ENCODE results near the gene CFAP54. TPM values are rescaled to one million over a fixed set of nuclear protein-coding genes. Genes with fewer than 3 reads are reported as not detected.
A peak's percentile ranks its signal among the peaks of the same experiment; 100 is the strongest.

The CFAP54 gene
- total and polyA plus RNA-seq, 2 of the 4 experiments (the other 2 are of a cell fraction), result 0.18 to 0.41 TPM

GRCh38 chr12:96502477-96502876 lies 13.1 kb downstream of the CFAP54 start:
- dilution Hi-C loops (cut with HindIII; ENCODE audit: low sequenced_read_pairs, unreplicated experiment) (no loop called here), in situ Hi-C loops (cut with MboI; ENCODE audit: low sequenced_read_pairs) (no loop called here), intact Hi-C loops (cut with micrococcal nuclease) (no loop called here)
- ChIA-PET POLR2A (ENCODE audit: unreplicated experiment) (no interaction called here), CTCF (interaction anchor here (1.1 to 1.3 kb wide), 2 partner anchors 14 to 79 kb away, joined by 3 to 4 read pairs; no protein-coding TSS in a partner anchor)
- H2BK120ac ChIP-seq (ENCODE audit: low read depth, low read length), result peak overlapping the region; percentile 3; the same call in 1 of the 2 replicates
- TF ChIP-seq POLR2A (IDR thresholded peaks at IDR 0.05; ENCODE audit: low read depth, low read length) (no peak), MAFK (IDR thresholded peaks at IDR 0.05; ENCODE audit: low read depth, low read length) (no peak), MXI1 (IDR thresholded peaks at IDR 0.05; ENCODE audit: borderline replicate concordance, low read depth, low read length) (no peak), USF2 (IDR thresholded peaks at IDR 0.05; ENCODE audit: low read depth, low read length) (no peak), RFX5 (IDR thresholded peaks at IDR 0.05; ENCODE audit: low read depth, low read length) (no peak), BHLHE40 (IDR thresholded peaks at IDR 0.05; ENCODE audit: low read depth, low read length) (no peak), CTCF (conservative IDR thresholded peaks at IDR 0.05; ENCODE audit: low read depth, low read length) (no peak), FOS (IDR thresholded peaks at IDR 0.05; ENCODE audit: low read depth, low read length) (no peak), CEBPB (IDR thresholded peaks at IDR 0.05; ENCODE audit: low read depth, low read length) (no peak), SMC3 (IDR thresholded peaks at IDR 0.05; ENCODE audit: low read depth, low read length) (no peak), CHD1 (IDR thresholded peaks at IDR 0.05; ENCODE audit: low read depth, low read length) (no peak), RCOR1 (IDR thresholded peaks at IDR 0.05; ENCODE audit: insufficient replicate concordance, low read length) (no peak), ELK1 (IDR thresholded peaks at IDR 0.05; ENCODE audit: borderline replicate concordance, low read depth, low read length) (no peak), MAZ (IDR thresholded peaks at IDR 0.05; ENCODE audit: borderline replicate concordance, low read depth, low read length) (no peak), RAD21 (IDR thresholded peaks at IDR 0.05; ENCODE audit: low read length) (no peak), NFE2L2 (IDR thresholded peaks at IDR 0.05; ENCODE audit: low read depth, low read length) (no peak)
- no peaks in the 10 kb centered on the region for H3K9me3 ChIP-seq (ENCODE audit: control insufficient read depth, insufficient read depth, low read length)
- H3K27ac ChIP-seq (ENCODE audit: insufficient read depth, low read length), result no peak overlapping the region
- H4K8ac ChIP-seq (ENCODE audit: low read depth in 2 of 2, low read length in 2 of 2), result no peak overlapping the region
- peak overlapping the region; percentile 68 for H4K91ac ChIP-seq (ENCODE audit: insufficient read depth, low read depth, low read length)
- H3K36me3 ChIP-seq (ENCODE audit: control insufficient read depth, insufficient read depth, low read length), result no peaks in the 10 kb centered on the region
- H3K4me1 ChIP-seq (ENCODE audit: control insufficient read depth, insufficient read depth, low read length), result peaks cover 8% of the 10 kb centered on the region
- peak overlapping the region; percentile 1; the same call in 1 of the 3 replicates for H2BK15ac ChIP-seq (ENCODE audit: low read depth, low read length)
- no peaks in the 10 kb centered on the region for H4K20me1 ChIP-seq (ENCODE audit: insufficient read depth, low read length)
- H2BK5ac ChIP-seq (ENCODE audit: low read depth, low read length, poor library complexity, severe bottlenecking), result no peak overlapping the region
- H2BK20ac ChIP-seq (ENCODE audit: low read depth, low read length), result no peak overlapping the region
- no peak overlapping the region for H2AK9ac ChIP-seq (replicated peaks; ENCODE audit: low read depth, low read length, poor library complexity)
- no peak overlapping the region for H3K18ac ChIP-seq (ENCODE audit: low read depth, low read length)
- ATAC-seq (ENCODE audit: low read depth) (no peak; the same call in 1 of the 2 replicates), DNase-seq (no peak)
- H3K9me1 ChIP-seq (ENCODE audit: insufficient read depth, low read length), result peaks cover 6% of the 10 kb centered on the region; the same call in 1 of the 2 replicates
- H3K9ac ChIP-seq (ENCODE audit: low read depth, low read length), result no peak overlapping the region
- no peak overlapping the region for H3K14ac ChIP-seq (replicated peaks; ENCODE audit: low read depth, low read length)
- no peak overlapping the region for H2AK5ac ChIP-seq (ENCODE audit: low read depth, low read length)
- H3K4ac ChIP-seq (ENCODE audit: low read depth, low read length), result no peak overlapping the region
- no peak overlapping the region for H3K4me2 ChIP-seq (ENCODE audit: low read depth, low read length)
- H3K56ac ChIP-seq (ENCODE audit: extremely low read depth, insufficient read depth, low read length), result no peak overlapping the region
- BruUV-seq (replicated peaks), result no TSS peak
- no peak overlapping the region for H2AFZ ChIP-seq (replicated peaks; ENCODE audit: low read length, poor library complexity)
- H3K27me3 ChIP-seq (ENCODE audit: control insufficient read depth, insufficient read depth, low read length), result no peaks in the 10 kb centered on the region
- no peaks in the 10 kb centered on the region for H3K79me1 ChIP-seq (ENCODE audit: low read depth in 1 of 2, low read length in 2 of 2)
- H3K4me3 ChIP-seq (ENCODE audit: insufficient read depth, low read depth, low read length), result no peak overlapping the region
- no peak overlapping the region for H3K23ac ChIP-seq (ENCODE audit: low read depth, low read length)
- no peak overlapping the region; the same call in 1 of the 2 replicates for H4K5ac ChIP-seq (ENCODE audit: low read depth, low read length)

Measured in IMR-90 (cell line).